WTC11 (cell line): ENCODE data around the gene CD180. TPM values are rescaled to one million over a fixed set of nuclear protein-coding genes. Genes with fewer than 3 reads are reported as not detected.

ENCODE experiments used
- ATAC-seq: fragments of 200-7000 bp; cut with Tn5 transposase; 2 replicates; pipeline ENCODE4 v1.10.0; 2021; ENCODE audit warnings: mild to moderate bottlenecking, moderate library complexity
- CTCF ChIA-PET: fragments of 300-600 bp; sonication (Branson Sonifier 250); formaldehyde crosslinking; loops from one replicate; lab custom pipeline; 2021; ENCODE audit warnings: antibody characterized with exemption; lab: Charles Lee
- POLR2A ChIA-PET: fragments of 350-600 bp; sonication (Branson Sonifier 250); formaldehyde crosslinking; loops from one replicate; lab custom pipeline; 2021; ENCODE audit warnings: antibody characterized with exemption; lab: Charles Lee
- DNase-seq: peaks from one replicate; pipeline ENCODE4 v3.0.0; 2021; ENCODE audit warnings: low spot score
- H3K27ac Mint-ChIP-seq: 2 replicates; pipeline ENCODE4 v1.8.0; 2021; ENCODE audit warnings: mixed read lengths
- H3K27me3 Mint-ChIP-seq: 2 replicates; pipeline ENCODE4 v1.8.0; 2021; ENCODE audit warnings: low read depth, mild to moderate bottlenecking, moderate library complexity, mixed read lengths
- H3K36me3 Mint-ChIP-seq: 2 replicates; pipeline ENCODE4 v1.8.0; 2021; ENCODE audit warnings: mixed read lengths
- H3K4me1 Mint-ChIP-seq: 2 replicates; pipeline ENCODE4 v1.8.0; 2022; ENCODE audit warnings: mixed read lengths
- H3K4me3 Mint-ChIP-seq: 2 replicates; pipeline ENCODE4 v1.8.0; 2021; ENCODE audit warnings: mild to moderate bottlenecking, moderate library complexity, mixed read lengths
- H3K9me3 Mint-ChIP-seq: 2 replicates; pipeline ENCODE4 v1.8.0; 2021; ENCODE audit warnings: mixed read lengths
- ATF1 ChIP-seq: sonication (generic); formaldehyde crosslinking; IDR thresholded peaks from 2 replicates; pipeline ENCODE4 v1.8.1; 2023; ENCODE audit warnings: mild to moderate bottlenecking, moderate library complexity, missing genetic modification reagents
- CBFB ChIP-seq: sonication (generic); formaldehyde crosslinking; IDR thresholded peaks from 2 replicates; pipeline ENCODE4 v1.8.1; 2022; ENCODE audit warnings: mild to moderate bottlenecking, low read depth, missing genetic modification reagents
- CTCF ChIP-seq: fragments of 200-600 bp; IDR thresholded peaks from 2 replicates; pipeline ENCODE4 v1.8.0; 2022; ENCODE audit warnings: antibody characterized with exemption
- FOXJ3 ChIP-seq: sonication (generic); formaldehyde crosslinking; IDR thresholded peaks from 2 replicates; pipeline ENCODE4 v1.9.0; 2021; ENCODE audit warnings: missing genetic modification reagents, mild to moderate bottlenecking, borderline replicate concordance
- GRHL2 ChIP-seq: fragments of 250-450 bp; sonication (Bioruptor Pico); IDR thresholded peaks from 2 replicates; pipeline ENCODE4 v1.8.0; 2022; ENCODE audit warnings: mild to moderate bottlenecking, moderate library complexity; ENCODE audit not compliant: insufficient replicate concordance, severe bottlenecking
- IRF2 ChIP-seq: sonication (generic); formaldehyde crosslinking; IDR thresholded peaks from 2 replicates; pipeline ENCODE4 v1.8.0; 2022; ENCODE audit warnings: low read depth, missing genetic modification reagents, borderline replicate concordance
- NR1H2 ChIP-seq: sonication (generic); formaldehyde crosslinking; IDR thresholded peaks from 2 replicates; pipeline ENCODE4 v1.9.0; 2021; ENCODE audit warnings: mild to moderate bottlenecking, moderate library complexity, missing genetic modification reagents
- SOX15 ChIP-seq: fragments of 250-450 bp; sonication (Bioruptor Pico); IDR thresholded peaks from 2 replicates; pipeline ENCODE4 v1.9.0; 2021; ENCODE audit warnings: mild to moderate bottlenecking
- TCF7 ChIP-seq: sonication (generic); formaldehyde crosslinking; IDR thresholded peaks from 2 replicates; pipeline ENCODE4 v1.8.0; 2022; ENCODE audit warnings: mild to moderate bottlenecking, low read depth, missing genetic modification reagents, moderate library complexity
- TEAD1 ChIP-seq: sonication (generic); formaldehyde crosslinking; IDR thresholded peaks from 2 replicates; pipeline ENCODE4 v1.8.0; 2022; ENCODE audit warnings: mild to moderate bottlenecking, missing genetic modification reagents
- ZMAT4 ChIP-seq: fragments of 250-450 bp; sonication (Bioruptor Pico); IDR thresholded peaks from 2 replicates; pipeline ENCODE4 v1.9.0; 2021; ENCODE audit warnings: mild to moderate bottlenecking
- ZNF219 ChIP-seq: sonication (generic); formaldehyde crosslinking; IDR thresholded peaks from 2 replicates; pipeline ENCODE4 v1.8.0; 2023; ENCODE audit warnings: missing genetic modification reagents, mild to moderate bottlenecking, borderline replicate concordance
- ZNF263 ChIP-seq: sonication (generic); formaldehyde crosslinking; IDR thresholded peaks from 2 replicates; pipeline ENCODE4 v1.8.1; 2022; ENCODE audit warnings: low read depth, mild to moderate bottlenecking, moderate library complexity, missing genetic modification reagents
- ZNF423 ChIP-seq: fragments of 250-450 bp; sonication (Bioruptor Pico); IDR thresholded peaks from 2 replicates; pipeline ENCODE4 v2.1.2; 2022; ENCODE audit warnings: mild to moderate bottlenecking, moderate library complexity
- ZNF512 ChIP-seq: sonication (generic); formaldehyde crosslinking; IDR thresholded peaks from 2 replicates; pipeline ENCODE4 v1.8.1; 2022; ENCODE audit warnings: missing genetic modification reagents, borderline replicate concordance
- ZNF671 ChIP-seq: fragments of 250-450 bp; sonication (Bioruptor Pico); IDR thresholded peaks from 2 replicates; pipeline ENCODE4 v1.8.0; 2021; ENCODE audit warnings: mild to moderate bottlenecking
- total RNA-seq: library from RNA; stranded (reverse); gene quantifications from 3 replicates; pipeline ENCODE4 v1.2.3, GENCODE V29; 2021
- TF ChIP-seq, protein P1 (sequence below): sonication (generic); formaldehyde crosslinking; IDR thresholded peaks from 2 replicates; pipeline ENCODE4 v1.8.0; 2022; ENCODE audit warnings: mild to moderate bottlenecking, missing genetic modification reagents
- TF ChIP-seq, protein P2 (sequence below): fragments of 250-450 bp; sonication (Bioruptor Pico); IDR thresholded peaks from 2 replicates; pipeline ENCODE4 v1.9.0; 2021; ENCODE audit warnings: mild to moderate bottlenecking

The CD180 gene
- total RNA-seq, 1 experiment from 2014 or later, result not detected

- no peak for DNase-seq
- H3K9me3 Mint-ChIP-seq, result peaks cover 23% of the 10 kb centered on the region
- no peak overlapping the region for H3K27ac Mint-ChIP-seq
- H3K36me3 Mint-ChIP-seq, result peaks cover 13% of the 10 kb centered on the region
- no peaks in the 10 kb centered on the region for H3K27me3 Mint-ChIP-seq
- TF ChIP-seq TCF7 (CRISPR knock-in tag) (no peak), FOXJ3 (CRISPR knock-in tag) (no peak), IRF2 (CRISPR knock-in tag) (no peak), GRHL2 (CRISPR knock-in tag) (no peak), ATF1 (CRISPR knock-in tag) (no peak), NR1H2 (CRISPR knock-in tag) (no peak), ZNF671 (CRISPR knock-in tag) (no peak), ZMAT4 (CRISPR knock-in tag) (no peak), TEAD1 (no peak), ZNF219 (CRISPR knock-in tag) (no peak), ZNF423 (CRISPR knock-in tag) (no peak), ZNF512 (no peak), CTCF (no peak), CBFB (CRISPR knock-in tag) (no peak), SOX15 (CRISPR knock-in tag) (no peak), ZNF263 (CRISPR knock-in tag) (no peak)
- TF ChIP-seq, protein P1, sequence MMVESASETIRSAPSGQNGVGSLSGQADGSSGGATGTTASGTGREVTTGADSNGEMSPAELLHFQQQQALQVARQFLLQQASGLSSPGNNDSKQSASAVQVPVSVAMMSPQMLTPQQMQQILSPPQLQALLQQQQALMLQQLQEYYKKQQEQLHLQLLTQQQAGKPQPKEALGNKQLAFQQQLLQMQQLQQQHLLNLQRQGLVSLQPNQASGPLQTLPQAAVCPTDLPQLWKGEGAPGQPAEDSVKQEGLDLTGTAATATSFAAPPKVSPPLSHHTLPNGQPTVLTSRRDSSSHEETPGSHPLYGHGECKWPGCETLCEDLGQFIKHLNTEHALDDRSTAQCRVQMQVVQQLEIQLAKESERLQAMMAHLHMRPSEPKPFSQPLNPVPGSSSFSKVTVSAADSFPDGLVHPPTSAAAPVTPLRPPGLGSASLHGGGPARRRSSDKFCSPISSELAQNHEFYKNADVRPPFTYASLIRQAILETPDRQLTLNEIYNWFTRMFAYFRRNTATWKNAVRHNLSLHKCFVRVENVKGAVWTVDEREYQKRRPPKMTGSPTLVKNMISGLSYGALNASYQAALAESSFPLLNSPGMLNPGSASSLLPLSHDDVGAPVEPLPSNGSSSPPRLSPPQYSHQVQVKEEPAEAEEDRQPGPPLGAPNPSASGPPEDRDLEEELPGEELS (CRISPR knock-in tag), result no peak
- TF ChIP-seq, protein P2, sequence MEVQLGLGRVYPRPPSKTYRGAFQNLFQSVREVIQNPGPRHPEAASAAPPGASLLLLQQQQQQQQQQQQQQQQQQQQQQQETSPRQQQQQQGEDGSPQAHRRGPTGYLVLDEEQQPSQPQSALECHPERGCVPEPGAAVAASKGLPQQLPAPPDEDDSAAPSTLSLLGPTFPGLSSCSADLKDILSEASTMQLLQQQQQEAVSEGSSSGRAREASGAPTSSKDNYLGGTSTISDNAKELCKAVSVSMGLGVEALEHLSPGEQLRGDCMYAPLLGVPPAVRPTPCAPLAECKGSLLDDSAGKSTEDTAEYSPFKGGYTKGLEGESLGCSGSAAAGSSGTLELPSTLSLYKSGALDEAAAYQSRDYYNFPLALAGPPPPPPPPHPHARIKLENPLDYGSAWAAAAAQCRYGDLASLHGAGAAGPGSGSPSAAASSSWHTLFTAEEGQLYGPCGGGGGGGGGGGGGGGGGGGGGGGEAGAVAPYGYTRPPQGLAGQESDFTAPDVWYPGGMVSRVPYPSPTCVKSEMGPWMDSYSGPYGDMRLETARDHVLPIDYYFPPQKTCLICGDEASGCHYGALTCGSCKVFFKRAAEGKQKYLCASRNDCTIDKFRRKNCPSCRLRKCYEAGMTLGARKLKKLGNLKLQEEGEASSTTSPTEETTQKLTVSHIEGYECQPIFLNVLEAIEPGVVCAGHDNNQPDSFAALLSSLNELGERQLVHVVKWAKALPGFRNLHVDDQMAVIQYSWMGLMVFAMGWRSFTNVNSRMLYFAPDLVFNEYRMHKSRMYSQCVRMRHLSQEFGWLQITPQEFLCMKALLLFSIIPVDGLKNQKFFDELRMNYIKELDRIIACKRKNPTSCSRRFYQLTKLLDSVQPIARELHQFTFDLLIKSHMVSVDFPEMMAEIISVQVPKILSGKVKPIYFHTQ (CRISPR knock-in tag), result no peak
- TF ChIP-seq, all 79 proteins: peak for 0
- peaks cover 20% of the 10 kb centered on the region for H3K4me1 Mint-ChIP-seq
- ChIA-PET CTCF (interaction anchor here (1.1 kb wide), 1 partner anchor 27 kb away, joined by 3 read pairs; no protein-coding TSS in a partner anchor), POLR2A (no interaction called here)
- H3K4me3 Mint-ChIP-seq, result no peak overlapping the region
- ATAC-seq, result no peak
These were observed 3.2 kb downstream of the CD180 start for GRCh38 chr5:67193439-67193807.
